Measurements from ENCODE around the gene COLEC12.

DNA sequence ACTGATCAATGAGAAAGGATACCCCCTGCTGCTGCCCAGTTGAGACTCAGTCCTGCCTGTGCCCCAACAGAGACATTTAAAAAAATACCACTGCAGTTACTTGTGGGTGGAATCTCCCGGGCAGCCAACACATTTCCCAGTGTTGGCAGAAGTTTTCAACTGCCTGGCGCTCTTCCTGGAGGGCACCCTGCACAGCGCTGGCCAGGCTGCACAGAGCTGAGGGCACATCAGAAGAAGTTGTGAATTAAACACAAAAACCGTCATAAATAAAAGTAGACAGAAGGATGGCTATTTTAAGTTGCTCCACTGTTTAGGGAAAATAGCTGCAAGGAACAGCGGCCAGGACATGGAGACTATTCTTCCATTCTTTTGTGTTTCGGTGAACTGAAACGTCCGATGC lies 122.4 kb downstream of the COLEC12 start:
- TF ChIP-seq CTCF (IDR thresholded peaks at IDR 0.05 in 2 of 3, conservative IDR thresholded peaks at IDR 0.05 in 1 of 3; ENCODE audit: borderline replicate concordance in 1 of 3, insufficient read depth in 1 of 3, low read depth in 2 of 3, low read length in 2 of 3) (no peak), POLR2A (IDR thresholded peaks at IDR 0.05; ENCODE audit: borderline replicate concordance, extremely low read depth, insufficient read depth, insufficient read length) (no peak), EZH2 (IDR thresholded peaks at IDR 0.05) (no peak), EZH2phosphoT487 (IDR thresholded peaks at IDR 0.05; ENCODE audit: borderline replicate concordance) (no peak), SP1 (IDR thresholded peaks at IDR 0.05; ENCODE audit: low read depth) (no peak), YY1 (IDR thresholded peaks at IDR 0.05; ENCODE audit: extremely low read depth, insufficient replicate concordance, low read depth, low read length) (no peak), SRF (IDR thresholded peaks at IDR 0.05; ENCODE audit: low read depth) (no peak), ELF1 (IDR thresholded peaks at IDR 0.05; ENCODE audit: borderline replicate concordance, low read depth) (no peak), MAX (IDR thresholded peaks at IDR 0.05) (no peak), POLR2AphosphoS5 (IDR thresholded peaks at IDR 0.05; ENCODE audit: low read depth, low read length) (no peak), CEBPB (IDR thresholded peaks at IDR 0.05; ENCODE audit: low read depth) (no peak)
- TF ChIP-seq, protein P1, sequence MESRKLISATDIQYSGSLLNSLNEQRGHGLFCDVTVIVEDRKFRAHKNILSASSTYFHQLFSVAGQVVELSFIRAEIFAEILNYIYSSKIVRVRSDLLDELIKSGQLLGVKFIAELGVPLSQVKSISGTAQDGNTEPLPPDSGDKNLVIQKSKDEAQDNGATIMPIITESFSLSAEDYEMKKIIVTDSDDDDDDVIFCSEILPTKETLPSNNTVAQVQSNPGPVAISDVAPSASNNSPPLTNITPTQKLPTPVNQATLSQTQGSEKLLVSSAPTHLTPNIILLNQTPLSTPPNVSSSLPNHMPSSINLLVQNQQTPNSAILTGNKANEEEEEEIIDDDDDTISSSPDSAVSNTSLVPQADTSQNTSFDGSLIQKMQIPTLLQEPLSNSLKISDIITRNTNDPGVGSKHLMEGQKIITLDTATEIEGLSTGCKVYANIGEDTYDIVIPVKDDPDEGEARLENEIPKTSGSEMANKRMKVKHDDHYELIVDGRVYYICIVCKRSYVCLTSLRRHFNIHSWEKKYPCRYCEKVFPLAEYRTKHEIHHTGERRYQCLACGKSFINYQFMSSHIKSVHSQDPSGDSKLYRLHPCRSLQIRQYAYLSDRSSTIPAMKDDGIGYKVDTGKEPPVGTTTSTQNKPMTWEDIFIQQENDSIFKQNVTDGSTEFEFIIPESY (IDR thresholded peaks at IDR 0.05; ENCODE audit: extremely low read depth, insufficient replicate concordance, low read length): no peak
- TF ChIP-seq, protein P2, sequence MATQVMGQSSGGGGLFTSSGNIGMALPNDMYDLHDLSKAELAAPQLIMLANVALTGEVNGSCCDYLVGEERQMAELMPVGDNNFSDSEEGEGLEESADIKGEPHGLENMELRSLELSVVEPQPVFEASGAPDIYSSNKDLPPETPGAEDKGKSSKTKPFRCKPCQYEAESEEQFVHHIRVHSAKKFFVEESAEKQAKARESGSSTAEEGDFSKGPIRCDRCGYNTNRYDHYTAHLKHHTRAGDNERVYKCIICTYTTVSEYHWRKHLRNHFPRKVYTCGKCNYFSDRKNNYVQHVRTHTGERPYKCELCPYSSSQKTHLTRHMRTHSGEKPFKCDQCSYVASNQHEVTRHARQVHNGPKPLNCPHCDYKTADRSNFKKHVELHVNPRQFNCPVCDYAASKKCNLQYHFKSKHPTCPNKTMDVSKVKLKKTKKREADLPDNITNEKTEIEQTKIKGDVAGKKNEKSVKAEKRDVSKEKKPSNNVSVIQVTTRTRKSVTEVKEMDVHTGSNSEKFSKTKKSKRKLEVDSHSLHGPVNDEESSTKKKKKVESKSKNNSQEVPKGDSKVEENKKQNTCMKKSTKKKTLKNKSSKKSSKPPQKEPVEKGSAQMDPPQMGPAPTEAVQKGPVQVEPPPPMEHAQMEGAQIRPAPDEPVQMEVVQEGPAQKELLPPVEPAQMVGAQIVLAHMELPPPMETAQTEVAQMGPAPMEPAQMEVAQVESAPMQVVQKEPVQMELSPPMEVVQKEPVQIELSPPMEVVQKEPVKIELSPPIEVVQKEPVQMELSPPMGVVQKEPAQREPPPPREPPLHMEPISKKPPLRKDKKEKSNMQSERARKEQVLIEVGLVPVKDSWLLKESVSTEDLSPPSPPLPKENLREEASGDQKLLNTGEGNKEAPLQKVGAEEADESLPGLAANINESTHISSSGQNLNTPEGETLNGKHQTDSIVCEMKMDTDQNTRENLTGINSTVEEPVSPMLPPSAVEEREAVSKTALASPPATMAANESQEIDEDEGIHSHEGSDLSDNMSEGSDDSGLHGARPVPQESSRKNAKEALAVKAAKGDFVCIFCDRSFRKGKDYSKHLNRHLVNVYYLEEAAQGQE (IDR thresholded peaks at IDR 0.05; ENCODE audit: low read depth): no peak

All from HCT116 (cell line).